Ascending aorta (tissue), 2 donors: ENCODE data around the gene CHRNA3. TPM values are rescaled to one million over a fixed set of nuclear protein-coding genes. Genes with fewer than 3 reads are reported as not detected.

ENCODE experiments used
- DNase-seq, 2 donors: peaks; one replicate each; pipeline ENCODE4 v3.0.0-alpha.2; 2019; ENCODE audit warnings: low spot score in 2 of 2
- H3K27ac ChIP-seq, 2 donors: fragments of 200-600 bp; sonication (generic); one replicate each; pipeline ENCODE4 v1.5.1; 2016 to 2017; ENCODE audit warnings: mild to moderate bottlenecking in 1 of 2
- H3K27me3 ChIP-seq: fragments of 200-600 bp; sonication (generic); one replicate; pipeline ENCODE4 v1.5.1; 2017
- H3K36me3 ChIP-seq, 2 donors: fragments of 200-600 bp; sonication (generic); one replicate each; pipeline ENCODE4 v1.5.1; 2016
- H3K4me1 ChIP-seq, 2 donors: fragments of 200-600 bp; sonication (generic); one replicate each; pipeline ENCODE4 v1.5.1; 2016 to 2017; ENCODE audit warnings: mild to moderate bottlenecking in 1 of 2
- H3K4me3 ChIP-seq, 2 donors: fragments of 200-600 bp; sonication (generic); one replicate each; pipeline ENCODE4 v1.5.1; 2016 to 2017; ENCODE audit warnings: mild to moderate bottlenecking in 1 of 2
- H3K9me3 ChIP-seq, 2 donors: fragments of 200-600 bp; sonication (generic); one replicate each; pipeline ENCODE4 v1.5.1; 2016
- intact Hi-C: fragments of 100-400 bp; cut with DNase I; formaldehyde crosslinking; loops from one replicate; pipeline ENCODE4 v1.15.1; 2023
- total RNA-seq: library from RNA; depleted of rRNA; stranded (reverse); fragments of >200 nt; gene quantifications from one replicate; pipeline ENCODE4 v1.1.0, GENCODE V29; 2016
- TF ChIP-seq, protein P1 (sequence below), 3 experiments: fragments of 200-600 bp in 2 of 3; fragments of 450-650 bp in 1 of 3; sonication (generic) in 2 of 3; IDR thresholded peaks; one replicate each; pipeline ENCODE4 v1.5.1; 2016 to 2019; ENCODE audit warnings: antibody characterized with exemption in 3 of 3, mild to moderate bottlenecking in 1 of 3, moderate library complexity in 1 of 3

CHRNA3 gene
- total RNA-seq, 1 donor from 2014 or later, result not detected

DNA sequence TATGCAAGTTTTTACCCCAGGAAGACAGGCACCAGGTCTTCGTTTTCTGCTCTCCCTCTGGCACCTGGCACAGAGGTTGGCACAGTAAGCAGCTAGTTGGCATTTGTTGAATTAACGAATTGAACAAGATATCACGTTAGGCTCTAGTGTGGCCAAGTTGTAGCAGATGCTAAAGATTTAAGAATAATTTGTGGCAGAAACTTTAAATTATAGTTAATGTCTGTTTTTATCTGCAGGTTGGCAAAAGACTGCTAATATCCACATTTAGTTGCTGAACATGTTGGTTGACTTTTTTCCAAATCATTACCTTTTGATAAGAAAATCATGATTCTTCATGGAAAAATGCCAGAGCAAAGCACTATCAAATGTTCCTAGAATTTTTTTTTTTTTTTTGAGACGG, 47.4 kb downstream of the CHRNA3 start:
- DNase-seq, result no peak
- Histone ChIP-seq H3K27ac (no peak overlapping the region), H3K4me3 (no peak overlapping the region), H3K4me1 (no peaks in the 10 kb centered on the region), H3K9me3 (no peaks in the 10 kb centered on the region), H3K27me3 (no peaks in the 10 kb centered on the region), H3K36me3 (no peaks in the 10 kb centered on the region)
- intact Hi-C loops, result no loop called here
- TF ChIP-seq, protein P1, sequence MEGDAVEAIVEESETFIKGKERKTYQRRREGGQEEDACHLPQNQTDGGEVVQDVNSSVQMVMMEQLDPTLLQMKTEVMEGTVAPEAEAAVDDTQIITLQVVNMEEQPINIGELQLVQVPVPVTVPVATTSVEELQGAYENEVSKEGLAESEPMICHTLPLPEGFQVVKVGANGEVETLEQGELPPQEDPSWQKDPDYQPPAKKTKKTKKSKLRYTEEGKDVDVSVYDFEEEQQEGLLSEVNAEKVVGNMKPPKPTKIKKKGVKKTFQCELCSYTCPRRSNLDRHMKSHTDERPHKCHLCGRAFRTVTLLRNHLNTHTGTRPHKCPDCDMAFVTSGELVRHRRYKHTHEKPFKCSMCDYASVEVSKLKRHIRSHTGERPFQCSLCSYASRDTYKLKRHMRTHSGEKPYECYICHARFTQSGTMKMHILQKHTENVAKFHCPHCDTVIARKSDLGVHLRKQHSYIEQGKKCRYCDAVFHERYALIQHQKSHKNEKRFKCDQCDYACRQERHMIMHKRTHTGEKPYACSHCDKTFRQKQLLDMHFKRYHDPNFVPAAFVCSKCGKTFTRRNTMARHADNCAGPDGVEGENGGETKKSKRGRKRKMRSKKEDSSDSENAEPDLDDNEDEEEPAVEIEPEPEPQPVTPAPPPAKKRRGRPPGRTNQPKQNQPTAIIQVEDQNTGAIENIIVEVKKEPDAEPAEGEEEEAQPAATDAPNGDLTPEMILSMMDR (IDR thresholded peaks at IDR 0.05), result no peak

DNA sequence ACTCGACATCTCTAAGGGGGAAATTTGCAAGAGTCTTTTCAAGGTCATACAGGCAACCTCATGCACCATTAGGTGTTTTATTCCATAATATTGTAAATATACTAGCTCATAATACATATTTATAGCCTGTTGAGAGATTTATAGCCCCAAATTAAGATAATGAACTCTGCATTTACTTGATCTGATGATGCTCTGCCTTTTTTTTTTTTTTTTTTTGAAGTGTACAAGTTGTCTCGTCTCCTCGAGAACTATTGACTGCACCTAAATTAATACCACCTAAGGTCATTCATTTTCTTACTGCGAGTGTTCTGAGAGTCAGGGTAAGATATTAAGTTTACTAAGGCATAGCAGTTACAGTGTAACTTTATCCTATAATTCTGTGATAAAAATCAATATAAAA, 49.4 kb downstream of the CHRNA3 start:
- no peaks in the 10 kb centered on the region for H3K27me3 ChIP-seq

GRCh38 chr15:78570710-78571109, 50.1 kb downstream of the CHRNA3 start:
- no peak for DNase-seq
- Histone ChIP-seq H3K9me3 (no peaks in the 10 kb centered on the region), H3K4me3 (no peak overlapping the region), H3K4me1 (peaks cover 6 to 7% of the 10 kb centered on the region in 2 donors), H3K36me3 (no peaks in the 10 kb centered on the region), H3K27me3 (no peaks in the 10 kb centered on the region), H3K27ac (no peak overlapping the region)
- TF ChIP-seq, protein P1 (IDR thresholded peaks at IDR 0.05), result no peak
- intact Hi-C loops, result no loop called here

More for the DNA sequence above, 49.4 kb downstream of the CHRNA3 start:
- Histone ChIP-seq H3K36me3 (no peaks in the 10 kb centered on the region), H3K27ac (no peak overlapping the region), H3K4me3 (no peak overlapping the region), H3K4me1 (peaks cover under 1 to 1% of the 10 kb centered on the region in 2 donors), H3K9me3 (no peaks in the 10 kb centered on the region)
- intact Hi-C loops, result no loop called here
- TF ChIP-seq, protein P1 (IDR thresholded peaks at IDR 0.05), result no peak
- no peak for DNase-seq

DNA sequence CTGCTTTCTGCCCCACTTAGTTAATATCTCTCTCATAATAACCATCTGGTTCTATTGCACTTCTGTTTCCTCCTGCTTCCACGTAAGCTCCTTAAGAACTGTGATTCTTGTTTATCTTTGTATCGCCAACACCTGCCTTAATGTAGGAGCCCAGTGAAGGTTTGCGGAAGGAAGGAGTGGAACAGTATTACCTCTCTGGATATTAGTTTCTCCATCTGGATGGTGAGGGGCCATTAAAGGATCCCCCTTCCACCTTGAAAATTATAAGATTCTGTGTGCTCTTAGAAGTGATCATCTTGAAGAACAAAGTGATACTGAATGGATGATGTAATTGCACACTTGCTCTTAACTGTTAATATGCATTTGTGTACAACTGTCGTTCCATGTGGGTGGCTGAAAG, 53.3 kb downstream of the CHRNA3 start:
- no peak overlapping the region for H3K4me3 ChIP-seq
- peaks cover 6 to 7% of the 10 kb centered on the region in 2 donors for H3K4me1 ChIP-seq
- TF ChIP-seq, protein P1 (IDR thresholded peaks at IDR 0.05), result no peak
- intact Hi-C loops, result no loop called here
- DNase-seq, result no peak
- no peaks in the 10 kb centered on the region for H3K36me3 ChIP-seq
- H3K27ac ChIP-seq, result no peak overlapping the region
- H3K27me3 ChIP-seq, result no peaks in the 10 kb centered on the region
- no peaks in the 10 kb centered on the region for H3K9me3 ChIP-seq

GRCh38 chr15:78565951-78566774, 54.6 kb downstream of the CHRNA3 start:
- H3K9me3 ChIP-seq, result no peaks in the 10 kb centered on the region
- no peak for DNase-seq
- no peaks in the 10 kb centered on the region for H3K36me3 ChIP-seq
- intact Hi-C loops, result loop anchor here (1.0 kb wide), 1 partner anchor 26 kb away; the partner anchor contains the start of gene PSMA4
- no peak overlapping the region for H3K27ac ChIP-seq
- peaks cover 6 to 7% of the 10 kb centered on the region in 2 donors for H3K4me1 ChIP-seq
- no peaks in the 10 kb centered on the region for H3K27me3 ChIP-seq
- H3K4me3 ChIP-seq, result peak overlapping the region; percentile 61 to 67
- TF ChIP-seq, protein P1 (IDR thresholded peaks at IDR 0.05), result no peak
